ENCODE data around the gene ACSF2.

Gene ACSF2

GRCh38 chr17:50514388-50514787 is 88.4 kb downstream of the ACSF2 start:
- TF ChIP-seq CTCF (IDR thresholded peaks at IDR 0.05; ENCODE audit: extremely low read depth, insufficient read depth, missing control alignments) = no peak
- in situ Hi-C loops (cut with MboI; ENCODE audit: low pct_unique_long_range_greater_than_20kb, low sequenced_read_pairs, unreplicated experiment) = no loop called here
- DNase-seq (ENCODE audit: low spot score) = no peak

- no peak for TF ChIP-seq CTCF (IDR thresholded peaks at IDR 0.05; ENCODE audit: extremely low read depth, insufficient read depth, missing control alignments)
- in situ Hi-C loops (cut with MboI; ENCODE audit: low pct_unique_long_range_greater_than_20kb, low sequenced_read_pairs, unreplicated experiment) = no loop called here
- no peak for DNase-seq (ENCODE audit: low spot score)
Measured at GRCh38 chr17:50514936-50515702, 89.1 kb downstream of the ACSF2 start.

- TF ChIP-seq CTCF (IDR thresholded peaks at IDR 0.05; ENCODE audit: extremely low read depth, insufficient read depth, missing control alignments) = no peak
- in situ Hi-C loops (cut with MboI; ENCODE audit: low pct_unique_long_range_greater_than_20kb, low sequenced_read_pairs, unreplicated experiment) = no loop called here
- DNase-seq (ENCODE audit: low spot score) = no peak
Measured at GRCh38 chr17:50517011-50517410, 91.0 kb downstream of the ACSF2 start.

- TF ChIP-seq CTCF (IDR thresholded peaks at IDR 0.05; ENCODE audit: extremely low read depth, insufficient read depth, missing control alignments) = no peak
- in situ Hi-C loops (cut with MboI; ENCODE audit: low pct_unique_long_range_greater_than_20kb, low sequenced_read_pairs, unreplicated experiment) = no loop called here
- DNase-seq (ENCODE audit: low spot score) = no peak
Measured at GRCh38 chr17:50517504-50518383, 91.7 kb downstream of the ACSF2 start.

GRCh38 chr17:50518384-50519023 is 92.5 kb downstream of the ACSF2 start:
- DNase-seq (ENCODE audit: low spot score) = no peak
- in situ Hi-C loops (cut with MboI; ENCODE audit: low pct_unique_long_range_greater_than_20kb, low sequenced_read_pairs, unreplicated experiment) = no loop called here
- TF ChIP-seq CTCF (IDR thresholded peaks at IDR 0.05; ENCODE audit: extremely low read depth, insufficient read depth, missing control alignments) = no peak

- no peak for DNase-seq (ENCODE audit: low spot score)
- in situ Hi-C loops (cut with MboI; ENCODE audit: low pct_unique_long_range_greater_than_20kb, low sequenced_read_pairs, unreplicated experiment) = no loop called here
- no peak for TF ChIP-seq CTCF (IDR thresholded peaks at IDR 0.05; ENCODE audit: extremely low read depth, insufficient read depth, missing control alignments)
Measured at GRCh38 chr17:50519141-50519834, 93.3 kb downstream of the ACSF2 start.
